GM23338 (cell line): ENCODE results near the gene INSRR. TPM values are rescaled to one million over a fixed set of nuclear protein-coding genes. Genes with fewer than 3 reads are reported as not detected.

Source experiments
- ATAC-seq: fragments of 200-7000 bp; cut with Tn5 transposase; 3 replicates; pipeline ENCODE4 v1.9.1; 2020
- DNase-seq: peaks from one replicate; pipeline ENCODE4 v3.0.0-alpha.2; 2015; ENCODE audit warnings: low spot score
- H2AFZ ChIP-seq: fragments of 200-600 bp; sonication (generic); 2 replicates; pipeline ENCODE4 v1.8.0; 2016; ENCODE audit warnings: antibody characterized with exemption, mild to moderate bottlenecking, moderate library complexity
- H3F3A ChIP-seq: fragments of 200-600 bp; sonication (generic); replicated peaks from 2 replicates; pipeline ENCODE4 v1.8.0; 2017; ENCODE audit warnings: antibody characterized with exemption, mixed run types, low read depth
- H3K27ac ChIP-seq: fragments of 200-600 bp; sonication (generic); 2 replicates; pipeline ENCODE4 v1.6.1; 2016; ENCODE audit warnings: low read depth
- H3K27me3 ChIP-seq: fragments of 200-600 bp; sonication (generic); 2 replicates; pipeline ENCODE4 v1.8.0; 2016; ENCODE audit warnings: mild to moderate bottlenecking, mixed run types, moderate library complexity; ENCODE audit not compliant: insufficient read depth
- H3K36me3 ChIP-seq: fragments of 200-600 bp; sonication (generic); 2 replicates; pipeline ENCODE4 v1.8.0; 2016; ENCODE audit warnings: mild to moderate bottlenecking; ENCODE audit not compliant: insufficient read depth
- H3K4me1 ChIP-seq: fragments of 200-600 bp; sonication (generic); 2 replicates; pipeline ENCODE4 v1.8.0; 2016; ENCODE audit warnings: mild to moderate bottlenecking, moderate library complexity; ENCODE audit not compliant: insufficient read depth
- H3K4me2 ChIP-seq: fragments of 200-600 bp; sonication (generic); 2 replicates; pipeline ENCODE4 v1.7.1; 2017; ENCODE audit warnings: mixed run types
- H3K4me3 ChIP-seq: fragments of 200-600 bp; sonication (generic); 2 replicates; pipeline ENCODE4 v1.6.1; 2016; ENCODE audit warnings: mixed run types
- H3K79me2 ChIP-seq: fragments of 200-600 bp; sonication (generic); replicated peaks from 2 replicates; pipeline ENCODE4 v1.8.0; 2017; ENCODE audit warnings: mild to moderate bottlenecking; ENCODE audit not compliant: insufficient read depth
- H3K9me2 ChIP-seq: fragments of 200-600 bp; sonication (generic); 2 replicates; pipeline ENCODE4 v1.8.0; 2017; ENCODE audit not compliant: insufficient read depth
- H4K20me1 ChIP-seq: fragments of 200-600 bp; sonication (generic); replicated peaks from 2 replicates; pipeline ENCODE4 v1.8.0; 2017; ENCODE audit warnings: mild to moderate bottlenecking; ENCODE audit not compliant: insufficient read depth
- H3K27ac Mint-ChIP-seq: 2 replicates; pipeline ENCODE4 v1.8.0; 2020; ENCODE audit warnings: inconsistent platforms, mild to moderate bottlenecking, moderate library complexity, mixed read lengths
- H3K27me3 Mint-ChIP-seq: 3 replicates; pipeline ENCODE4 v1.8.0; 2022; ENCODE audit warnings: low read depth, mild to moderate bottlenecking, moderate library complexity, mixed read lengths, inconsistent platforms; ENCODE audit not compliant: insufficient read depth, poor library complexity
- H3K36me3 Mint-ChIP-seq: 3 replicates; pipeline ENCODE4 v1.8.0; 2021; ENCODE audit warnings: low read depth, mild to moderate bottlenecking, inconsistent platforms, moderate library complexity, mixed read lengths
- H3K4me1 Mint-ChIP-seq: 3 replicates; pipeline ENCODE4 v1.8.0; 2020; ENCODE audit warnings: mild to moderate bottlenecking, inconsistent platforms, mixed read lengths
- H3K4me3 Mint-ChIP-seq: 3 replicates; pipeline ENCODE4 v1.8.0; 2021; ENCODE audit warnings: moderate library complexity, mild to moderate bottlenecking, inconsistent platforms, mixed read lengths
- H3K9me3 Mint-ChIP-seq: 3 replicates; pipeline ENCODE4 v1.8.0; 2020; ENCODE audit warnings: moderate library complexity, mild to moderate bottlenecking, inconsistent platforms, mixed read lengths
- CTCF ChIP-seq, 2 experiments: fragments of 200-600 bp in 1 of 2; sonication (generic) in 1 of 2; conservative IDR thresholded peaks; 2 replicates each; pipeline versions ENCODE4 v1.5.1 to v1.6.1; 2016 to 2017; ENCODE audit warnings: antibody characterized with exemption in 2 of 2, low read depth in 2 of 2, mild to moderate bottlenecking in 2 of 2, moderate library complexity in 1 of 2
- NANOG ChIP-seq: IDR thresholded peaks from 2 replicates; pipeline ENCODE4 v1.6.1; 2016; ENCODE audit warnings: antibody characterized with exemption, borderline replicate concordance
- POLR2AphosphoS5 ChIP-seq: IDR thresholded peaks from 2 replicates; pipeline ENCODE4 v1.6.1; 2016; ENCODE audit warnings: antibody characterized with exemption, low read depth
- ZNF114 ChIP-seq: fragments of 250-450 bp; sonication (Bioruptor Pico); IDR thresholded peaks from 2 replicates; pipeline ENCODE4 v1.5.0; 2020; ENCODE audit warnings: mild to moderate bottlenecking, moderate library complexity
- ZNF331 ChIP-seq: fragments of 250-450 bp; sonication (Bioruptor Pico); IDR thresholded peaks from 2 replicates; pipeline ENCODE4 v1.5.0; 2020; ENCODE audit warnings: low read depth, mild to moderate bottlenecking, moderate library complexity
- polyA plus RNA-seq: library from polyadenylated mRNA; unstranded; fragments of >200 nt; fragmentation: Nextera tagmentation; extraction: Ambion mirVana; gene quantifications from 2 replicates; pipeline ENCODE4 v1.2.1, GENCODE V29; 2016
- total RNA-seq: library from RNA; depleted of rRNA; stranded (reverse); fragments of >200 nt; shearing (Covaris generic); gene quantifications from 2 replicates; pipeline ENCODE4 v1.2.3, GENCODE V29; 2014
- TF ChIP-seq, protein P1 (sequence below): IDR thresholded peaks from one replicate; pipeline ENCODE4 v1.6.1; 2018; ENCODE audit warnings: antibody characterized with exemption; ENCODE audit not compliant: unreplicated experiment

The INSRR gene
- total and polyA plus RNA-seq, 2 experiments from 2014 or later = not detected

GRCh38 chr1:156802421-156802935 lies 56.4 kb downstream of the INSRR start:
- Mint-ChIP-seq H3K36me3 (peaks cover 42% of the 10 kb centered on the region), H3K4me3 (no peak overlapping the region), H3K4me1 (no peaks in the 10 kb centered on the region), H3K27ac (no peak overlapping the region), H3K27me3 (peaks cover 14% of the 10 kb centered on the region), H3K9me3 (no peaks in the 10 kb centered on the region)
- Histone ChIP-seq H3K4me3 (no peak overlapping the region), H3K27me3 (no peaks in the 10 kb centered on the region), H3K79me2 (no peaks in the 10 kb centered on the region; the same call in 1 of the 2 replicates), H3F3A (peaks cover 7% of the 10 kb centered on the region; the same call in 1 of the 2 replicates), H3K9me2 (no peaks in the 10 kb centered on the region), H3K4me2 (no peak overlapping the region), H4K20me1 (peaks cover 13% of the 10 kb centered on the region; the same call in 1 of the 2 replicates), H3K4me1 (no peaks in the 10 kb centered on the region), H3K36me3 (peaks cover 15% of the 10 kb centered on the region), H3K27ac (no peak overlapping the region), H2AFZ (no peak overlapping the region)
- 0 out of 3 replicates have a peak, but pooled peaks have one; percentile 10 for ATAC-seq
- no peak for DNase-seq
- no peak for TF ChIP-seq NANOG
- TF ChIP-seq ZNF331 (CRISPR knock-in tag) = no peak
- peak; percentile 14; the same call in 1 of the 2 replicates for TF ChIP-seq POLR2AphosphoS5

DNA sequence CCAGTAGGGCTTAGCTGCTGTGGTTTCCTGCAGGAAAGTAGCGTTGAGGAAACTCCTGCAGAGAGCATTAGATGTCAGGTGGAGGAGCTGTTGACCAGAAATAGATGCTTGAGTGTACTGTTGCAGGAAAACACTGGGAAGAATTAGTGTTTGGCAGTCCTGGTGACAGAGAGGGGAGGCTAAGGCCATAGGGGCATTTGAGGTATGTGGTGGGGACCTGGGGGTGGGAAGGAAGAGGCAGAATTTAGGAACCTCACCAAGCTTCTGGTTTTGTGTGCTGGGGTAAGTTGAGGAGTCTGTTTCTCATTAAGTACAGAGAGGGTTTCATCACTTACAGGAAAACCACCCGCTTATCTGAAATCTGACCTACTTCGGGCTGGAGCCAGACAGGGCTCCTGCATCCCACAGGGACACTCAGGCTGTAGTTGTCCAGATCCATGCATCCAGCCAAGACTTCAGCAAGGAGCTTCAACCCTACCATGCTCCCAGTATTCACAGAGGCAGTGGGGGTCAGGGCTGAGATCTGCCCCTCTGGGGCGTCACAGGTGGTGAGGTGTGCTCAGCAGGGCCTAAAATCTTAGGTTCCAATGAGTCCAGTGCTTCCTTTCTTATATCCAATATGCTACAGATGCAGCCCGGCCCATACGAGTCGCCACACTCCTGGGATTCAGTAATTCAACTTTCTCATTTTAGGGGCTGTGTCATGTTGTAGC lies 57.4 kb downstream of the INSRR start:
- H3F3A ChIP-seq = peaks cover 12% of the 10 kb centered on the region; the same call in 1 of the 2 replicates
- peaks cover 16% of the 10 kb centered on the region for H3K27me3 Mint-ChIP-seq
- no peak overlapping the region for H2AFZ ChIP-seq
- H3K4me3 Mint-ChIP-seq = no peak overlapping the region
- H3K27me3 ChIP-seq = no peaks in the 10 kb centered on the region
- peaks cover 46% of the 10 kb centered on the region for H3K36me3 Mint-ChIP-seq
- no peaks in the 10 kb centered on the region for H3K9me2 ChIP-seq
- H3K27ac ChIP-seq = no peak overlapping the region
- no peak for ATAC-seq
- TF ChIP-seq CTCF (conservative IDR thresholded peaks at IDR 0.05; ENCODE audit: low read depth in 2 of 2) = 0 out of 4 replicates have a peak, but pooled peaks of 1 of the 2 experiments have one; percentile 15
- no peak for TF ChIP-seq ZNF114 (CRISPR knock-in tag)
- H3K4me3 ChIP-seq = no peak overlapping the region
- no peak overlapping the region for H3K27ac Mint-ChIP-seq
- H3K79me2 ChIP-seq = no peaks in the 10 kb centered on the region; the same call in 1 of the 2 replicates
- no peak overlapping the region for H3K4me2 ChIP-seq
- peaks cover 15% of the 10 kb centered on the region for H3K36me3 ChIP-seq
- H3K4me1 ChIP-seq = no peaks in the 10 kb centered on the region
- H4K20me1 ChIP-seq = peaks cover 14% of the 10 kb centered on the region; the same call in 1 of the 2 replicates
- no peaks in the 10 kb centered on the region for H3K9me3 Mint-ChIP-seq
- no peaks in the 10 kb centered on the region for H3K4me1 Mint-ChIP-seq
- no peak for DNase-seq

GRCh38 chr1:156797212-156797871 lies 61.6 kb downstream of the INSRR start:
- ATAC-seq (peak; percentile 93), DNase-seq (peak; percentile 86)
- Histone ChIP-seq H3K27ac (no peak overlapping the region), H2AFZ (no peak overlapping the region), H3K9me2 (no peaks in the 10 kb centered on the region), H3K79me2 (no peaks in the 10 kb centered on the region; the same call in 1 of the 2 replicates), H3K4me3 (no peak overlapping the region), H3F3A (peaks cover 33% of the 10 kb centered on the region), H3K27me3 (no peaks in the 10 kb centered on the region), H4K20me1 (peaks cover 22% of the 10 kb centered on the region), H3K4me1 (no peaks in the 10 kb centered on the region), H3K4me2 (no peak overlapping the region), H3K36me3 (peaks cover 47% of the 10 kb centered on the region)
- peaks cover 84% of the 10 kb centered on the region for H3K36me3 Mint-ChIP-seq
- no peak overlapping the region for H3K27ac Mint-ChIP-seq
- H3K27me3 Mint-ChIP-seq = peaks cover 2% of the 10 kb centered on the region
- peak; percentile 84 to 96 for TF ChIP-seq CTCF (conservative IDR thresholded peaks at IDR 0.05; ENCODE audit: low read depth in 2 of 2)
- TF ChIP-seq, protein P1, sequence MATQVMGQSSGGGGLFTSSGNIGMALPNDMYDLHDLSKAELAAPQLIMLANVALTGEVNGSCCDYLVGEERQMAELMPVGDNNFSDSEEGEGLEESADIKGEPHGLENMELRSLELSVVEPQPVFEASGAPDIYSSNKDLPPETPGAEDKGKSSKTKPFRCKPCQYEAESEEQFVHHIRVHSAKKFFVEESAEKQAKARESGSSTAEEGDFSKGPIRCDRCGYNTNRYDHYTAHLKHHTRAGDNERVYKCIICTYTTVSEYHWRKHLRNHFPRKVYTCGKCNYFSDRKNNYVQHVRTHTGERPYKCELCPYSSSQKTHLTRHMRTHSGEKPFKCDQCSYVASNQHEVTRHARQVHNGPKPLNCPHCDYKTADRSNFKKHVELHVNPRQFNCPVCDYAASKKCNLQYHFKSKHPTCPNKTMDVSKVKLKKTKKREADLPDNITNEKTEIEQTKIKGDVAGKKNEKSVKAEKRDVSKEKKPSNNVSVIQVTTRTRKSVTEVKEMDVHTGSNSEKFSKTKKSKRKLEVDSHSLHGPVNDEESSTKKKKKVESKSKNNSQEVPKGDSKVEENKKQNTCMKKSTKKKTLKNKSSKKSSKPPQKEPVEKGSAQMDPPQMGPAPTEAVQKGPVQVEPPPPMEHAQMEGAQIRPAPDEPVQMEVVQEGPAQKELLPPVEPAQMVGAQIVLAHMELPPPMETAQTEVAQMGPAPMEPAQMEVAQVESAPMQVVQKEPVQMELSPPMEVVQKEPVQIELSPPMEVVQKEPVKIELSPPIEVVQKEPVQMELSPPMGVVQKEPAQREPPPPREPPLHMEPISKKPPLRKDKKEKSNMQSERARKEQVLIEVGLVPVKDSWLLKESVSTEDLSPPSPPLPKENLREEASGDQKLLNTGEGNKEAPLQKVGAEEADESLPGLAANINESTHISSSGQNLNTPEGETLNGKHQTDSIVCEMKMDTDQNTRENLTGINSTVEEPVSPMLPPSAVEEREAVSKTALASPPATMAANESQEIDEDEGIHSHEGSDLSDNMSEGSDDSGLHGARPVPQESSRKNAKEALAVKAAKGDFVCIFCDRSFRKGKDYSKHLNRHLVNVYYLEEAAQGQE = no peak
- H3K4me1 Mint-ChIP-seq = no peaks in the 10 kb centered on the region
- no peak overlapping the region for H3K4me3 Mint-ChIP-seq
- H3K9me3 Mint-ChIP-seq = no peaks in the 10 kb centered on the region
